Activated T-cell treated with anti-CD3 and anti-CD28 coated beads, Interleukin-2, amount 50 U/mL, for 4 hours (primary cell): ENCODE data around the gene ZNF493. TPM values are rescaled to one million over a fixed set of nuclear protein-coding genes. Genes with fewer than 3 reads are reported as not detected.

ENCODE experiments used
- total RNA-seq, 3 donors: library from RNA; stranded (reverse); gene quantifications; one replicate each; pipeline ENCODE4 v1.2.1, GENCODE V29; 2021

ZNF493 gene
- total RNA-seq, 3 donors from 2014 or later: 9.7 to 11.3 (median 10.0) TPM

Other genes with a start within 250 kb of the ZNF493 start
- 10 to 100 TPM in 1 of 3 donors, 1 to 10 TPM in 2; 7.6 to 11.1 (median 7.9) TPM for gene ZNF708, start 67.7 kb upstream of the ZNF493 start, total RNA-seq
- 1 to 10 TPM; 6.9 to 9.2 (median 7.1) TPM for gene ZNF738, start 38.1 kb upstream of the ZNF493 start, total RNA-seq
- gene ZNF429, start 108.5 kb downstream of the ZNF493 start, total RNA-seq: 1 to 10 TPM; 5.1 to 5.9 (median 5.4) TPM